ENCODE measurements around the gene LHX4. TPM values are rescaled to one million over a fixed set of nuclear protein-coding genes. Genes with fewer than 3 reads are reported as not detected.

LHX4 gene
- total RNA-seq, 1 donor from 2014 or later = under 0.01 TPM

GRCh38 chr1:180294711-180295110, 64.6 kb downstream of the LHX4 start:
- no peaks in the 10 kb centered on the region for H3K36me3 ChIP-seq (ENCODE audit: control insufficient read depth, insufficient read depth, low read length)

GRCh38 chr1:180295999-180296398, 65.9 kb downstream of the LHX4 start:
- TF ChIP-seq CTCF (IDR thresholded peaks at IDR 0.05; ENCODE audit: insufficient read depth, low read length, severe bottlenecking) = no peak
- DNase-seq (ENCODE audit: low read depth) = no peak
- Histone ChIP-seq H3K36me3 (ENCODE audit: control insufficient read depth, insufficient read depth, low read length) (no peaks in the 10 kb centered on the region), H3K27me3 (ENCODE audit: control insufficient read depth, insufficient read depth, low read length) (no peaks in the 10 kb centered on the region), H3K4me3 (ENCODE audit: low read depth, low read length) (no peak overlapping the region)
- FAIRE-seq = no peak

More at GRCh38 chr1:180294711-180295110, 64.6 kb downstream of the LHX4 start:
- FAIRE-seq = no peak
- no peak for DNase-seq (ENCODE audit: low read depth)
- TF ChIP-seq CTCF (IDR thresholded peaks at IDR 0.05; ENCODE audit: insufficient read depth, low read length, severe bottlenecking) = no peak
- no peaks in the 10 kb centered on the region for H3K27me3 ChIP-seq (ENCODE audit: control insufficient read depth, insufficient read depth, low read length)
- no peak overlapping the region for H3K4me3 ChIP-seq (ENCODE audit: low read depth, low read length)

- Histone ChIP-seq H3K27me3 (ENCODE audit: control insufficient read depth, insufficient read depth, low read length) (no peaks in the 10 kb centered on the region), H3K36me3 (ENCODE audit: control insufficient read depth, insufficient read depth, low read length) (no peaks in the 10 kb centered on the region), H3K4me3 (ENCODE audit: low read depth, low read length) (no peak overlapping the region)
- DNase-seq (ENCODE audit: low read depth) = no peak
- no peak for TF ChIP-seq CTCF (IDR thresholded peaks at IDR 0.05; ENCODE audit: insufficient read depth, low read length, severe bottlenecking)
- FAIRE-seq = no peak
Measured at GRCh38 chr1:180299479-180300221, 69.6 kb downstream of the LHX4 start.

GRCh38 chr1:180301135-180301742, 71.2 kb downstream of the LHX4 start:
- FAIRE-seq = no peak
- TF ChIP-seq CTCF (IDR thresholded peaks at IDR 0.05; ENCODE audit: insufficient read depth, low read length, severe bottlenecking) = no peak
- H3K4me3 ChIP-seq (ENCODE audit: low read depth, low read length) = no peak overlapping the region

DNA sequence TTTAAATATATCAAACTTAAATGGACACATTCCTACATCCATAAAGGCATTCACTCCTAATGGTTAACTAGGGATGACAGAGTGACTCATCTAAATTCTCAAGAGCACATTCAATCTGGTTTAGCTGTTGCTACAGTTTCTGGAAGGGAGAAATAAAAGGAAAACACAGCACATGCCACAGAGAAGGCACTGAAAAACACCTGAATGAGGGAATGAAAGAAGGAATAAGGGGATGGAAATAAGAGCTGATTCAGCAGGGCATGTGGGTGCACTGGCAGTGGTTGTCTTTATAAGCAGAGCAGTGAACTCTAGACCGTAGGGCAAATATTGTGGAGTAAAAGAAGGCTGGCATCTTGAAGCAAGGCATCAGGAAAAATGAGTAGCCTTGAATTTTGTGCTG, 79.3 kb downstream of the LHX4 start:
- peak; percentile 64 for DNase-seq (ENCODE audit: low read depth)
- Histone ChIP-seq H3K4me3 (ENCODE audit: low read depth, low read length) (no peak overlapping the region), H3K27me3 (ENCODE audit: control insufficient read depth, insufficient read depth, low read length) (no peaks in the 10 kb centered on the region), H3K36me3 (ENCODE audit: control insufficient read depth, insufficient read depth, low read length) (no peaks in the 10 kb centered on the region)
- FAIRE-seq = no peak
- TF ChIP-seq CTCF (IDR thresholded peaks at IDR 0.05; ENCODE audit: insufficient read depth, low read length, severe bottlenecking) = no peak

More at GRCh38 chr1:180301135-180301742, 71.2 kb downstream of the LHX4 start:
- Histone ChIP-seq H3K36me3 (ENCODE audit: control insufficient read depth, insufficient read depth, low read length) (no peaks in the 10 kb centered on the region), H3K27me3 (ENCODE audit: control insufficient read depth, insufficient read depth, low read length) (no peaks in the 10 kb centered on the region)
- peak; percentile 20 for DNase-seq (ENCODE audit: low read depth)

Measured in bronchial epithelial cell (primary cell).